ENCODE results near the gene RNF11. TPM values are rescaled to one million over a fixed set of nuclear protein-coding genes. Genes with fewer than 3 reads are reported as not detected.

Gene RNF11
- total RNA-seq, 4 donors from 2014 or later = 56.7 to 84.3 (median 76.2) TPM

GRCh38 chr1:51236531-51237350, 668 bp downstream of the RNF11 start:
- TF ChIP-seq EP300 (IDR thresholded peaks at IDR 0.05) (peak in 1 of 2 donors; percentile 15), POLR2A (IDR thresholded peaks at IDR 0.05) (no peak)
- Histone ChIP-seq H3K36me3 (no peaks in the 10 kb centered on the region), H3K27me3 (no peaks in the 10 kb centered on the region), H3K9me3 (no peaks in the 10 kb centered on the region), H3K4me3 (peak overlapping the region; percentile 76 to 96 (median 84)), H3K4me1 (peaks cover 0 to 54% (median 31%) of the 10 kb centered on the region in 4 donors), H3K27ac (peak overlapping the region; percentile 91 to 99 (median 95))
- DNase-seq (ENCODE audit: low spot score in 2 of 2) = peak; percentile 24 to 43
- WGBS, 2 donors = 1 to 2% methylated on average over 37 to 39 of the region's 54 CpGs

GRCh38 chr1:51237351-51238033, 1.4 kb downstream of the RNF11 start:
- no peaks in the 10 kb centered on the region for H3K27me3 ChIP-seq
- no peaks in the 10 kb centered on the region for H3K36me3 ChIP-seq
- WGBS, 2 donors = 4 to 5% methylated on average over 9 of the region's 9 CpGs
- peak overlapping the region; percentile 76 to 96 (median 84) for H3K4me3 ChIP-seq
- H3K4me1 ChIP-seq = peaks cover 0 to 60% (median 31%) of the 10 kb centered on the region in 4 donors
- peak overlapping the region; percentile 91 to 99 (median 95) for H3K27ac ChIP-seq
- no peaks in the 10 kb centered on the region for H3K9me3 ChIP-seq
- no peak for DNase-seq (ENCODE audit: low spot score in 2 of 2)
- TF ChIP-seq, protein P1, sequence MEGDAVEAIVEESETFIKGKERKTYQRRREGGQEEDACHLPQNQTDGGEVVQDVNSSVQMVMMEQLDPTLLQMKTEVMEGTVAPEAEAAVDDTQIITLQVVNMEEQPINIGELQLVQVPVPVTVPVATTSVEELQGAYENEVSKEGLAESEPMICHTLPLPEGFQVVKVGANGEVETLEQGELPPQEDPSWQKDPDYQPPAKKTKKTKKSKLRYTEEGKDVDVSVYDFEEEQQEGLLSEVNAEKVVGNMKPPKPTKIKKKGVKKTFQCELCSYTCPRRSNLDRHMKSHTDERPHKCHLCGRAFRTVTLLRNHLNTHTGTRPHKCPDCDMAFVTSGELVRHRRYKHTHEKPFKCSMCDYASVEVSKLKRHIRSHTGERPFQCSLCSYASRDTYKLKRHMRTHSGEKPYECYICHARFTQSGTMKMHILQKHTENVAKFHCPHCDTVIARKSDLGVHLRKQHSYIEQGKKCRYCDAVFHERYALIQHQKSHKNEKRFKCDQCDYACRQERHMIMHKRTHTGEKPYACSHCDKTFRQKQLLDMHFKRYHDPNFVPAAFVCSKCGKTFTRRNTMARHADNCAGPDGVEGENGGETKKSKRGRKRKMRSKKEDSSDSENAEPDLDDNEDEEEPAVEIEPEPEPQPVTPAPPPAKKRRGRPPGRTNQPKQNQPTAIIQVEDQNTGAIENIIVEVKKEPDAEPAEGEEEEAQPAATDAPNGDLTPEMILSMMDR (IDR thresholded peaks at IDR 0.05) = no peak
- no peak for TF ChIP-seq EP300 (IDR thresholded peaks at IDR 0.05)

GRCh38 chr1:51238034-51238403, 1.9 kb downstream of the RNF11 start:
- 29 to 31% methylated on average over 7 of the region's 7 CpGs for WGBS, 2 donors
- peak overlapping the region; percentile 13 to 99 (median 95) for H3K27ac ChIP-seq

DNA sequence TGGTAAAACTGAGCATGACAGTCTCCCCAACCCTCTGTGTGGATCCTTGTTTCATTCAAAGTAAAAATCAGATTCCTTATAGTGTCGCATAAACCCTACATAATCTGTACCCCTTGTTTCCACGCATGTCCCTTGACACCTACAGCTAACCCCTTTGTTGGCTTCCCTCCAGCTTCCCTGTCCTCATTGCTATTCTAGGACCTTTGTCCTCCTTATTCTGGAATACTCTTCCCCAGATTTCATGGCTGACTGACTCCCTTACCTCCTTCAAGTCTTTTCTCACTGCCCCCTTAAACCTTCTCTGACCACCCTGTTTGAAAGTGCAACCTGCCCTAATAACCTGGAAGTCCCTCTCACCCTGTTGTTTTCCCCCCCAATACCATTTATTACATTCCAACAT, 4.0 kb downstream of the RNF11 start:
- 36 to 44% methylated on average over 2 of the region's 2 CpGs for WGBS, 2 donors
- no peaks in the 10 kb centered on the region for H3K27me3 ChIP-seq

More at GRCh38 chr1:51238034-51238403, 1.9 kb downstream of the RNF11 start:
- peak overlapping the region; percentile 5 to 96 (median 84) for H3K4me3 ChIP-seq
- no peak for DNase-seq (ENCODE audit: low spot score in 2 of 2)
- no peak for TF ChIP-seq POLR2A (IDR thresholded peaks at IDR 0.05)
- no peaks in the 10 kb centered on the region for H3K36me3 ChIP-seq
- H3K27me3 ChIP-seq = no peaks in the 10 kb centered on the region
- no peaks in the 10 kb centered on the region for H3K9me3 ChIP-seq
- H3K4me1 ChIP-seq = peaks cover 0 to 63% (median 31%) of the 10 kb centered on the region in 4 donors

DNA sequence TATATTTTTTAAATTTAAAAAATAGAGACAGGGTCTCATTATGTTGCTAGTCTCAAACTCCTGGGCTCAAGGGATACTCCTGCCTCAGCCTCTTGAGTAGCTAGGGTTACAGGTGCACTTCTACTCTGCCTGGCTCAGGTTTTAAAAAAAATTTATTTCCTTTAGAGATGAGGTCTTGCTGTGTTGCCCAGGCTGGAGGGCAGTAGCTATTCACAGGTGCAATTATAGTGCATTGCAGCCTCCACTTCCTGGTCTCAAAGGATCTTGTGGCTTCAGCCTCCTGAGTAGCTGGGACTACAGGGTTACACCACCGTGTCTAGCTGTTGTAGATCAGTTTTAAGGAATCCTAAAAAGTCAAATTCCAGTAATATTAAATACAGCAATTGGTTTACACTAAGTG, 5.0 kb downstream of the RNF11 start:
- Histone ChIP-seq H3K4me1 (peaks cover 0 to 63% (median 22%) of the 10 kb centered on the region in 4 donors), H3K4me3 (no peak overlapping the region), H3K9me3 (no peaks in the 10 kb centered on the region), H3K27ac (no peak overlapping the region), H3K27me3 (no peaks in the 10 kb centered on the region), H3K36me3 (no peaks in the 10 kb centered on the region)
- no peak for DNase-seq (ENCODE audit: low spot score in 2 of 2)
- WGBS, 2 donors = 42 to 59% methylated on average over 1 of the region's 1 CpG
- no peak for TF ChIP-seq EP300 (IDR thresholded peaks at IDR 0.05)
- TF ChIP-seq, protein P1 (IDR thresholded peaks at IDR 0.05) = no peak
- TF ChIP-seq POLR2A (IDR thresholded peaks at IDR 0.05) = no peak

More for the DNA sequence above, 4.0 kb downstream of the RNF11 start:
- Histone ChIP-seq H3K36me3 (no peaks in the 10 kb centered on the region), H3K4me1 (peaks cover 0 to 68% (median 27%) of the 10 kb centered on the region in 4 donors), H3K9me3 (no peaks in the 10 kb centered on the region), H3K4me3 (no peak overlapping the region), H3K27ac (no peak overlapping the region)
- TF ChIP-seq POLR2A (IDR thresholded peaks at IDR 0.05) (no peak), EP300 (IDR thresholded peaks at IDR 0.05) (no peak)
- TF ChIP-seq, protein P1 (IDR thresholded peaks at IDR 0.05) = no peak
- DNase-seq (ENCODE audit: low spot score in 2 of 2) = no peak

- Histone ChIP-seq H3K27ac (no peak overlapping the region), H3K36me3 (no peaks in the 10 kb centered on the region), H3K27me3 (no peaks in the 10 kb centered on the region), H3K9me3 (no peaks in the 10 kb centered on the region), H3K4me1 (peaks cover 0 to 72% (median 22%) of the 10 kb centered on the region in 4 donors), H3K4me3 (no peak overlapping the region)
- no peak for DNase-seq (ENCODE audit: low spot score in 2 of 2)
- 85 to 87% methylated on average over 4 of the region's 4 CpGs for WGBS, 2 donors
- TF ChIP-seq, protein P1 (IDR thresholded peaks at IDR 0.05) = no peak
- no peak for TF ChIP-seq EP300 (IDR thresholded peaks at IDR 0.05)
- TF ChIP-seq POLR2A (IDR thresholded peaks at IDR 0.05) = no peak
Measured at GRCh38 chr1:51242546-51242945, 6.5 kb downstream of the RNF11 start.
